ENCODE measurements around the gene DCPS.
"Not testable (repeated sequence)": the region's sequence is repeated elsewhere in the genome, so short reads cannot be mapped to it uniquely, and the experiment has no call there.

DCPS gene

GRCh38 chr11:126303623-126304456 is at the start of gene DCPS:
DCPS (plus strand) TSS chr11:126304060; CDS start chr11:126304081, 21 bp downstream.
- peak; percentile 66 for DNase-seq

- DNase-seq: no peak
These were observed 49.0 kb upstream of the DCPS start for GRCh38 chr11:126254819-126255218.

GRCh38 chr11:126255507-126255906 is 48.4 kb upstream of the DCPS start:
- DNase-seq: not testable (repeated sequence)

- DNase-seq: no peak
These were observed 47.6 kb upstream of the DCPS start for GRCh38 chr11:126256216-126256615.

GRCh38 chr11:126257144-126257543 is 46.7 kb upstream of the DCPS start:
- DNase-seq: no peak

- no peak for DNase-seq
These were observed 46.1 kb upstream of the DCPS start for GRCh38 chr11:126257764-126258163.

- no peak for DNase-seq
These were observed 41.6 kb upstream of the DCPS start for GRCh38 chr11:126262216-126262615.

- DNase-seq: no peak
These were observed 40.4 kb upstream of the DCPS start for GRCh38 chr11:126263489-126263888.

GRCh38 chr11:126265811-126266210 is 38.0 kb upstream of the DCPS start:
- DNase-seq: no peak

- no peak for DNase-seq
These were observed 36.2 kb upstream of the DCPS start for GRCh38 chr11:126267650-126268049.

- no peak for DNase-seq
These were observed 35.5 kb upstream of the DCPS start for GRCh38 chr11:126268361-126268707.

- DNase-seq: peak; percentile 84
These were observed 34.9 kb upstream of the DCPS start, which contains the start of the genes FOXRED1 and SRPRA for GRCh38 chr11:126268708-126269579. FOXRED1 (plus strand) TSS chr11:126269154; CDS start chr11:126269207, 53 bp downstream. SRPRA (minus strand) TSS chr11:126268895; CDS start chr11:126268804, 91 bp downstream.

GRCh38 chr11:126277322-126277721 is 26.5 kb upstream of the DCPS start:
- no peak for DNase-seq

- no peak for DNase-seq
These were observed 26.1 kb upstream of the DCPS start for GRCh38 chr11:126277780-126278179.

- DNase-seq: no peak
These were observed 24.7 kb upstream of the DCPS start for GRCh38 chr11:126279191-126279590.

GRCh38 chr11:126280595-126280994 is 23.3 kb upstream of the DCPS start:
- no peak for DNase-seq

- DNase-seq: no peak
These were observed 22.6 kb upstream of the DCPS start for GRCh38 chr11:126281245-126281644.

- DNase-seq: no peak
These were observed 22.1 kb upstream of the DCPS start for GRCh38 chr11:126281666-126282175.

- no peak for DNase-seq
These were observed 21.5 kb upstream of the DCPS start for GRCh38 chr11:126282361-126282735.

GRCh38 chr11:126282736-126283591 is 20.9 kb upstream of the DCPS start, which contains the start of gene TIRAP:
TIRAP (plus strand) TSS chr11:126283093; CDS start chr11:126290895, 7,802 bp downstream.
- DNase-seq: no peak

GRCh38 chr11:126284829-126285228 is 19.0 kb upstream of the DCPS start:
- no peak for DNase-seq

- DNase-seq: no peak
These were observed 15.6 kb upstream of the DCPS start for GRCh38 chr11:126288237-126288636.

Data from GOT3 (cell line).